ENCODE data around the gene ECHS1.
A peak's percentile ranks its signal among the peaks of the same experiment; 100 is the strongest.
"Not testable (repeated sequence)": the region's sequence is repeated elsewhere in the genome, so short reads cannot be mapped to it uniquely, and the experiment has no call there.

ECHS1 gene

DNA sequence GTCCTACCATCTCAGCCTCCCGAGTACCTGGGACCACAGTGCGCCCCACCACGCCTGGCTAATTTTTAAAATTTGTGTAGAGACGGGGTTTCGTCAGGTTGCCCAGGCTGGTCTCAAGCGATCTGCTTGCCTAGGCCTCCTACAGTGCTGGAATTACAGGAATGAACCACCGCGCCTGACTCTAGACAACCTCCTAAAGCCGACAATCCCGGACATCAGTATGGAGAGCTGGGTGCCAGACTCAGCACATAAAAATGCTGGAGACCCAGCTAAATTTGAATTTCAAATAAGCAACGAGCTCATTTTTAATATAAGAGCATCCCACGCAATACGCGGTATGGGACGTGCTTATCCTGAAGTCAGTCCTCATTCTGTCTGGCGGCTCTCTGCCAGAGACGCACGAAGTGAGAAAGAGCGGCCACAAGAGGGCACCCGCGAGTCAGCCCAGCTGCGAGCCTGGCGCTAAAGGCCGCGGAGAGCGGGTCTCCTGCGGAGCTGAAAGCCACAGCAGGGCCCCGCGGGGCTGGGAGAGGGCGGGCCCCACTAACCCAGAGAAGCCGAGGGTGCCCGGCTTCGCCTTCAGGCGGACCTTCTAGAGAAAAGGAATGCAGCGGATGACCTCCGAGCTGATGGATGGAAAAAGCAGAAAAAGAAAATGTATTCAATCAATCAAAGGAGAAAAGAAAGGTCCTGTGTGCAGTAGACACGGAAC is 43.5 kb downstream of the ECHS1 start:
- peak; percentile 83 to 93 for DNase-seq (ENCODE audit: low spot score in 2 of 2)
- Histone ChIP-seq H3K27me3 (ENCODE audit: low read depth) (peaks cover 21% of the 10 kb centered on the region), H3K4me1 (peaks cover 2% of the 10 kb centered on the region; the same call in 1 of the 2 replicates), H3K9me3 (no peaks in the 10 kb centered on the region), H3K4me3 (no peak overlapping the region), H3K36me3 (replicated peaks) (no peaks in the 10 kb centered on the region)
- in situ Hi-C loops (cut with MboI; ENCODE audit: low sequenced_read_pairs) = no loop called here

DNA sequence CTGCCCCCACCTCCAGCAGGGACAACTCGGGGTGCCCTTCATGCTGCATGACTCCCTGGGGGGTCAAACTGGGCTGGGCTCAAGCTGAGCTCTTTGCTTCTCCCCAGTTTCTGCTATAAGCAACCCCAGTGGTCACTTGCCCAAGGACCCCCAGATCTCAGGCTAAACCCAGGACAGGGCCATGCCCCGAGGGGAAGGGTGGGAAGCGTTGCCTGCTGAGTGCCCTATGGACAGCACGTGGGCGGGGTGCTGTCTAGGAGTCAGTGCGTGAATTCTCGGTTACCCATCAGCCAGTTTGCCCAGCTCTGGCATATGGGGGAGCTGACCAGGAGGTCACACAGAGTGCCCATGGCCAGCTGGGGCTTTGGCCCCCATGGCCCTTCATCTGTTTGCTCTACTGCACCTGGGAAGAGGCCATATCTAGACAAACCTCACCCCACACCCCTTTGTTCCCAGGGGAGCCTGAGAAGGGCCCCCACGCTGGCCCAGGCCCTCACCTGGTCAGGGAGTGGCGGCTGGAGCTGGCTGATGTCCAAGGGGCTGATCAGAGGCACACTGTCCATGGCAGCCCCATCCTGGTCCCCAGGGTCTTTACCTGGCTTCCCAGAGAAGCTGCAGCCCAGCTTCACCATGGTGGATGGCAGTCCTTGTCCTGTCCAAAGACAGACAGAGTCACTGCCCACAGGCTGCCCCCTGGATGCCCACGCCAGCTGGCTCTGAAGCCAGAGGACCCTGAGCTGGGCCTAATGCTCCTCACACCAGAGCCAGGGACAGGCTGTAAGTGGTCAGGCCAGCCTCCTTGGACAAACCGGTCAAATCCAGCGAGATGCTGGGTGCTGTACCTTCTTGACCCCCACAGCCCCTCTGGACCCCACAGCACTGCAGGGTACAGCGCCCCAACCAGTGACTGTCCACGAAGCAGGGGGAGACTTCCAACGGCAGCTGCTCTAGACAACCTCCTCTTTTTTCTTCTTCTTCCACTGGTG is 44.5 kb downstream of the ECHS1 start:
- Histone ChIP-seq H3K36me3 (replicated peaks) (no peaks in the 10 kb centered on the region), H3K4me3 (no peak overlapping the region), H3K27me3 (ENCODE audit: low read depth) (peaks cover 19% of the 10 kb centered on the region), H3K9me3 (no peaks in the 10 kb centered on the region), H3K4me1 (peaks cover 4% of the 10 kb centered on the region)
- in situ Hi-C loops (cut with MboI; ENCODE audit: low sequenced_read_pairs) = no loop called here
- DNase-seq (ENCODE audit: low spot score in 2 of 2) = no peak

DNA sequence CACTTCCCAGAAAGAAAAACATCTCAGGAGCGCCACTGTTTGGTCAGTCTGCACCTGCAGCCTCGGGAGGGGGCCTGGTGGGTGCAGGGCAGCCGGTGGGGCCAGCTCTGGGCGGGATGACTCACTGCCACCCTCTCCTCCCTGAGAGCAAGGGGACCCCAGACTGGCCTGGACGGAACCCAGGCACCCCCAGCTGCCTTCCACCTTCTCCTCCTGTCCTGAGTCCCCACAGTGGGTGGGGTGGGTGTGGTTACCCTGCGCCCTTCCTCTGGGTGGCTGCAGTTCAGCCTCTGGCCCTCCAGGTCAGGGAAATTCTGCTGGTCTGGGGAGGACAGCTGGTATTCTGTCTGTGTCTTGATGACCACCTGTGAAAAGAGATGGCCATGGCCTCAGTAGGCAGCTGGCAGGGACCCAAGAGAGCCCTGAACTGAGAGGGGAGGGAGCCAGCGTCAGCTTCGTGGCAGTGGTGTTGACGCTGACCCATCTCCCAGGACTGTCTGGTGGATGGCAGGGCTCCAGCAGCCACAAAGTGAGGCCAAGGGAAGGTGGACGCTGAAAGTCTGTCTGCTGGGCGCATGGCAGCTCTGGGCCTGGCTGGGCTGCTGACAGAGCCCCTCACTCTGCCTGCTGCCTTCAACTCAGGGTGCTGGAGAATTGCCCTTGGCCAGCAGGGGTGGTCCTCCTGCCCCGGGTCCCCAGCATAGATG is 45.4 kb downstream of the ECHS1 start:
- peaks cover 17% of the 10 kb centered on the region for H3K27me3 ChIP-seq (ENCODE audit: low read depth)

DNA sequence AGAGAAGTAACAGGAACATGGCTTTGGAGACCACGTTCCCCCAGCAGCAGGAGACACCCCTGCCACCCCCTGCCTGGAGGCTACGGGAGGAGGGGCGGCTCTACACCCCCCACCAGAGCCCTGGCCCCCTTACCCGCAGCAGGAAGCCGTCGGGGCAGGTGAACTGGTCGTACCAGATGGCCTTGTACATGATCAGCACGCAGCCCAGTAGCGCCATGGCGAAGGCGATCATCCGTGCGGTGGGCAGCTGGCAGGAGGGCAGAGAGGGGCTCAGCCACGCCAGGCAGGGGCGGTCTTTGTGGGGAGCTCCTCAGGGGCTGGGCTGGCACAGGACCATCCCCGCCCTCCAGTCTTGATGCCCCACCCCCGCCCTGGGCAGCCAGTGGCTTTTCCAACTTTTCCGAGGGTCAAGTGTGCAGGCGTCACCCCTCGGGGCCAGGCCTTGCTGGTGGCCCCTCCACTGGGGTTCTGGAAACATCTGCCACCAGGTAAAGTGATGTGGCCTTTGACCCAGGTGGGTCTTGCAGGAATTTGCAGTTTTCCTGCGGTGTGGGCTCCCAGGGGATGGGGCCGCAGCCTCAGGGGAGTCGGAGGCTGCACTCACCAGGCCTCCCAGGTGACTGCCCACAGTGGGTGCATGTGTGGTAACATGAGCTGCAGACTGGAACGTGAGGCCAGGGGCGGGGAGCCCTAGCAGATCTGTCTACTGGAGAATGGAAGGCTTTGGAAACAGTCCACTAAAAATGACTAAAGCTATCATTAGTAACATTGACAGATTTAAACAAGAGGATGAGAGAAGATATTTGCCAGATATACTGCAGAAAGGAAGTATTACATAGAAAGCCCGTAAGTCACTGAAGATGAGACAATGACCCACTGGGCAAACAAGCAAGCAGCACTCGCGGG is 46.2 kb downstream of the ECHS1 start:
- no peak overlapping the region for H3K4me3 ChIP-seq
- H3K36me3 ChIP-seq (replicated peaks) = no peaks in the 10 kb centered on the region
- peaks cover 4% of the 10 kb centered on the region for H3K4me1 ChIP-seq
- in situ Hi-C loops (cut with MboI; ENCODE audit: low sequenced_read_pairs) = no loop called here
- no peaks in the 10 kb centered on the region for H3K9me3 ChIP-seq
- DNase-seq (ENCODE audit: low spot score in 2 of 2) = no peak
- H3K27me3 ChIP-seq (ENCODE audit: low read depth) = peaks cover 11% of the 10 kb centered on the region

More for the DNA sequence above, 45.4 kb downstream of the ECHS1 start:
- Histone ChIP-seq H3K4me1 (peaks cover 4% of the 10 kb centered on the region), H3K4me3 (no peak overlapping the region), H3K36me3 (replicated peaks) (no peaks in the 10 kb centered on the region), H3K9me3 (no peaks in the 10 kb centered on the region)
- DNase-seq (ENCODE audit: low spot score in 2 of 2) = no peak
- in situ Hi-C loops (cut with MboI; ENCODE audit: low sequenced_read_pairs) = no loop called here

DNA sequence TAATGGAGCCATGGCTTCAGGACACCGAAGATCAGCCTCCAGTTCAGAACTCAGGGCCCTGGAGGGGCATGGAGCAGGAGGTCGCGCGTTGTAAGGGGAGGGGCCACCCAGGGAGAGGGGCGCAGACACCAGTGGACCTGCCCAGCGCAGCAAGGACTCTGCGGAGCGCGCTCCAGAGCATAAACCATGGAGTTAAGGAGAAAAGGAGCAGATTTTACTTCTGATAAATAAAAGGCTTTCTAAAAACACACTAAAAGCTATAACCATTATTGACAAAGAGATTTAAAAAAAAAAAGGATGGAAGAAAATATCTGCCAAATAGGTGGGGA is 47.0 kb downstream of the ECHS1 start:
- in situ Hi-C loops (cut with MboI; ENCODE audit: low sequenced_read_pairs) = no loop called here
- DNase-seq (ENCODE audit: low spot score in 2 of 2) = no peak
- H3K4me1 ChIP-seq = peaks cover 4% of the 10 kb centered on the region
- H3K27me3 ChIP-seq (ENCODE audit: low read depth) = peaks cover 2% of the 10 kb centered on the region; the same call in 1 of the 2 replicates
- H3K36me3 ChIP-seq (replicated peaks) = no peaks in the 10 kb centered on the region
- no peak overlapping the region for H3K4me3 ChIP-seq
- no peaks in the 10 kb centered on the region for H3K9me3 ChIP-seq

DNA sequence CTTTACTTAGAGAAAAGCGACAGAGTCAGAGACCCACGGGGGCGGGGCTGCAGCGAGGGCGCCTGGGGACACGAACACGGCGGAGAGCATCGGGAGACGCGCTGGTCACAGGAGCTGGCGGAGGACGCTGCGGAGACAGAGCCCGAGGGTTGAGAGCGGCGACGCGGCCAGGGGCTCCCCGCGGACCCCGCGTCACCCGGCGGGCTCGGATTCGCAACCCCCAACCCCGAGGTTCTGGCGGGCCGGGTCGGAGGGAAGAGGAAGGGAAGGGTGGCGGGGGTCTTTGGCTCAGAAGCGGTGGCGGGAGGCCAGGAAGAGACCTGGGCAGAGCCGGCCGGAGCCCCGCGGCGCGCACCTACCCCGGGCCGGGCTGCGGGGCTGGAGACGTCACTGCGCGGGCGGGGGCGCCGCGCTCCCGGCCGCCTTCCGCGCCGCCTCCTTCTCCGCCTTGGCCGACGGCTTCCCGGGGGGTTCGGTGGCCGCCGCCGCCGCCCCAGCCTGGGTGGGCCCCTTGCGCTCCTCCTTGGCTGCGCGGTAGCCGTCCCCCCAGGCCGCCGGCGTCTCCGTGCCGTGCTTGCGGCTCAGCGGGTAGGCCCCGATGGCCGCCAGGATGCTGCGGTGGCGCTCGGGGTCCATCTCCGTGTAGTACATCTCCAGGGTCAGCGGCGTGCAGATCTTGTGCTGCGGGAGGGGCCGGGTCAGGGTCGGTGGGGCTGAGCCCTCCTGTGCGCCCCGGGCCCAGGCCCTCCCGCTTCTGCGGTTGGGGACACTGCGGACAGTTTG is 47.5 kb downstream of the ECHS1 start:
- Histone ChIP-seq H3K27me3 (ENCODE audit: low read depth) (no peaks in the 10 kb centered on the region), H3K36me3 (replicated peaks) (no peaks in the 10 kb centered on the region), H3K4me3 (no peak overlapping the region), H3K9me3 (no peaks in the 10 kb centered on the region), H3K4me1 (peaks cover 4% of the 10 kb centered on the region)
- DNase-seq (ENCODE audit: low spot score in 2 of 2) = no peak
- in situ Hi-C loops (cut with MboI; ENCODE audit: low sequenced_read_pairs) = no loop called here

DNA sequence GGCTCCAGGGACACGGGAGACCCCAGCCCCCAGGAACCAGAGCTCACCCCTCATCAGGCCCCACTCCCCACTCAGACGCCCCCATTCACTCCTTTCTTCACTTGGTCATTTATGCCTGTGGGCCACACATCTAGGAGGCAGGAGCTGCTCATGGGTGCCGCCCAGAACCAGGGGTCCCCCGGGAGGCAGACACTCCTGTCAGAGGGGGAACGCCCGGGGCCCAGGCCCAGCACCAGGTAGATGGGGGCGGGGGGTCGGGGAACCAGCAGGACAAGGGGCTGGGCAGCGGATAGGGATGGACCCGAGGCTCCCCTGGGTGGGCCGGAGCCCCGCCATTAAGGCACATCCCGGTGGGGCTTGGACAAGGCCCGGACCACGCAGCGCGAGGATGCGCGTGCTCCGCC is 48.3 kb downstream of the ECHS1 start:
- no peaks in the 10 kb centered on the region for H3K9me3 ChIP-seq
- H3K36me3 ChIP-seq (replicated peaks) = no peaks in the 10 kb centered on the region
- H3K4me1 ChIP-seq = peaks cover 3% of the 10 kb centered on the region
- no peaks in the 10 kb centered on the region for H3K27me3 ChIP-seq (ENCODE audit: low read depth)
- H3K4me3 ChIP-seq = no peak overlapping the region
- no peak for DNase-seq (ENCODE audit: low spot score in 2 of 2)
- in situ Hi-C loops (cut with MboI; ENCODE audit: low sequenced_read_pairs) = no loop called here

DNA sequence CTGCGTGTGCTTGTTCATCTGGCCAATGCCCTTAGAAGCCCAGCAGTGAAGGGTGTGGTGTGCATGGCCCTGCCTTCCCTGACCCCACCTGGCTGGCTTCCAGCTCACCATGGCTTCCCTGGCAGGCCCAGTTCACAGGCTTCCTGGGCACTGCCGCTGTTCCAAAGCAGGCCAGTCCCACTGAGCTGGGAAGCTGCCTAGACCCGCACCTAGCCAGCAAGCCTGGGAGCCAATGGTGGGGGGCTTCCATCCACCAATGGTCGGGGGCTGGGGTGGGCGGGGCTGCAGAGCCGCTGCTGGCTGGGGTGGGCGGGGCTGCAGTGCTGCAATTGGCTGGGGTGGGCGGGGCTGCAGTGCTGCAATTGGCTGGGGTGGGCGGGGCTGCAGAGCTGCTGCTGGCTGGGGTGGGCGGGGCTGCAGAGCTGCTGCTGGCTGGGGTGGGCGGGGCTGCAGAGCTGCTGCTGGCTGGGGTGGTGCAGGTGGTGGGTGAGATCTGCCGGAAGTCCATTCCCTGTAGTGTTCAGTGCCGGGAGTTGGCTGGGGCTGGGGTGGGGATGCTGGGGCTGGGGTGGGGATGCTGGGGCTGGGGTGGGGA is 48.9 kb downstream of the ECHS1 start:
- H3K9me3 ChIP-seq = no peaks in the 10 kb centered on the region
- no peaks in the 10 kb centered on the region for H3K27me3 ChIP-seq (ENCODE audit: low read depth)
- peaks cover 2% of the 10 kb centered on the region; the same call in 1 of the 2 replicates for H3K4me1 ChIP-seq
- in situ Hi-C loops (cut with MboI; ENCODE audit: low sequenced_read_pairs) = no loop called here
- no peaks in the 10 kb centered on the region for H3K36me3 ChIP-seq (replicated peaks)
- peak; percentile 46 to 93 for DNase-seq (ENCODE audit: low spot score in 2 of 2)
- H3K4me3 ChIP-seq = peak overlapping the region; percentile 30

DNA sequence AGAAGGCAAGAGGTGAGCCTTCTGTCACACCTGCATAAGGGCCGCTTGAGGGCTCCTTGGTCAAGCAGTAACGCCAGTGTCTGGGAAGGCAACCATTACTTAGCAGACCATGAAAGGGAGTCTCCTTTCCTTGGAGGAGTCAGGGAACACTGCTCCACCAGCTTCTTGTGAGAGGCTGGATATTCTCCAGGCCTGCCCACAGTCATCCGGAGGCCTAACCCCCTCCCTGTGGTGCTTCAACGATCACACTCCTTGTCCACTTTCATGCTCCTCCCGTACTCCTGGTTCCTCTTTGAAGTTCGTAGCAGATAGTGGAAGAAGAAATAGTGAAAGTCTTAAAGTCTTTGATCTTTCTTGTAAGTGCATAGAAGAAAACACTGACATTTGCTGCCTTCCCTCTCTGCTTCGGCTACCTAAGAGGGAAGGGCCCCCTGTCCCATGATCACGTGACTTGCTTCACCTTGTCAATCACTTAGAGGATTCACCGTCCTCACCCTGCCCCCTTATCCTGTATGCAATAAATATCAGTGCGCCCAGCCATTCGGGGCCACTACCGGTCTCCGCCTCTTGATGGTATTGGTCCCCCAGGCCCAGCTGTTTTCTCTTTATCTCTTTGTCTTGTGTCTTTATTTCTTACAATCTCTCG is 51.0 kb downstream of the ECHS1 start:
- in situ Hi-C loops (cut with MboI; ENCODE audit: low sequenced_read_pairs); H3K4me3 ChIP-seq; H3K36me3 ChIP-seq (replicated peaks); DNase-seq (ENCODE audit: low spot score in 2 of 2); H3K27me3 ChIP-seq (ENCODE audit: low read depth); H3K9me3 ChIP-seq; H3K4me1 ChIP-seq: not testable (repeated sequence)

DNA sequence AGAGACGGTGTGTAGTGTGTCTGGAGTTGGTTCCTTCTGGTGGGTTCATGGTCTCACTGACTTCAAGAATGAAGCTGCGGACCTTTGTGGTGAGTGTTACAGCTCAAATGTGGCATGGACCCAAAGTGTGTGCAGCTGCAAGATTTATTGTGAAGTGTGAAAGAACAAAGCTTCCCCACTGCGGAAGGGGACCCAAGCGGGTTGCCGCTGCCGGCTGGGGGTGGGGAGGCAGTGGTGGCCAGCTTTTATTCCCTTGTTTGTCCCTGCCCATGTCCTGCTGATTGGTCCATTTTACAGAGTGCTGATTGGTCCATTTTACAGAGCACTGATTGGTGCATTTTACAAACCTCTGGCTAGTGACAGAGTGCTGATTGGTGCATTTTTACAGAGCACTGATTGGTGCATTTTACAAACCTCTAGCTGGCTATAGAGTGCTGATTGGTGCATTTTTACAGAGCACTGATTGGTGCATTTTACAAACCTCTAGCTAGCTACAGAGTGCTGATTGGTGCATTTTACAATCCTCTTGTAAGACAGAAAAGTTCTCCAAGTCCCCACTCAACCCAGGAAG is 52.2 kb downstream of the ECHS1 start:
- DNase-seq (ENCODE audit: low spot score in 2 of 2); H3K36me3 ChIP-seq (replicated peaks); H3K4me3 ChIP-seq; H3K4me1 ChIP-seq; H3K27me3 ChIP-seq (ENCODE audit: low read depth); H3K9me3 ChIP-seq; in situ Hi-C loops (cut with MboI; ENCODE audit: low sequenced_read_pairs): not testable (repeated sequence)

DNA sequence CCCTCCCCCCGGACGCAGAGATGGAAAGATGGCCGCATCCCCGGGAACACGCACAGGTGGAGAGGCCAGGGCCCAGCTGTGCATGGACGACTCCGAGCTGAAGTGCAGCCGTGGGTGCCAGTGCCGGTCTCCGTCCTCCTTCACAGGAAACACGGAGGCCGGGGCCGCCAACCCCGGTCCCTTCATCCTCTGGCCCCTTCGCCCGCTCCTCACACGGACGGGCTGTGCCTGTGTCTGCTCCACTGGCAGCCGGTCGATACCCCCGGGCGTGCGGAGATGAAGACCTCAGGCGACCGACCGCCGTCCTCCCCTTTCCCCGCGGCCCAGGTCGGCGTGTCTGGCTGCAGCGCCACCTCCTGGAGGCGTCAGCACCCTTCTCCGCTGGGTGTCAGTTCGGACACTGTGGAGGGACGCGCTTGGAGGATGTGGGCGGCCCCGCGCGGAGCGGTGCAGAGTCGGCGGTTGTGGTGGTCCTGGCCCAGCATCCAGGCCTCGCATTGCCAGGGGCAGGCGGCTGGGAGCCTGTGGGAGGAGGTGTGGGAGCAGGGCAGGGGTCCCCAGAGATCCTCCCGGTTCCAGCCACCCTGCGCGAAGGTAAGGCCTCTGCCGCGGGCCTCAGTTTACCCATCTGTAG is 54.5 kb downstream of the ECHS1 start:
- Histone ChIP-seq H3K4me3 (peak overlapping the region; percentile 46), H3K4me1 (no peaks in the 10 kb centered on the region), H3K9me3 (no peaks in the 10 kb centered on the region), H3K27me3 (ENCODE audit: low read depth) (no peaks in the 10 kb centered on the region), H3K36me3 (replicated peaks) (no peaks in the 10 kb centered on the region)
- in situ Hi-C loops (cut with MboI; ENCODE audit: low sequenced_read_pairs) = no loop called here
- peak; percentile 70 to 91 for DNase-seq (ENCODE audit: low spot score in 2 of 2)
